Liver (tissue), 9 donors: ENCODE data around the gene UBASH3A. TPM values are rescaled to one million over a fixed set of nuclear protein-coding genes. Genes with fewer than 3 reads are reported as not detected.

Source experiments
- DNase-seq: peaks from one replicate; pipeline ENCODE4 v3.0.0-alpha.2; 2017; ENCODE audit warnings: low spot score
- H3K27ac ChIP-seq, 2 donors: one replicate each; pipeline ENCODE4 v1.7.0; 2013; ENCODE audit warnings: inconsistent platforms in 2 of 2, low read length in 2 of 2, control low read depth in 1 of 2, low read depth in 1 of 2, mild to moderate bottlenecking in 1 of 2
- H3K27me3 ChIP-seq, 4 donors: one replicate each; pipeline versions ENCODE4 v1.6.1 to v1.7.0; 2013; ENCODE audit warnings: low read length in 3 of 4, inconsistent platforms in 1 of 4, mild to moderate bottlenecking in 1 of 4, moderate library complexity in 1 of 4; ENCODE audit not compliant: control insufficient read depth in 4 of 4, insufficient read depth in 4 of 4
- H3K36me3 ChIP-seq, 4 donors: one replicate each; pipeline versions ENCODE4 v1.6.1 to v1.7.0; 2013; ENCODE audit warnings: low read length in 3 of 4, mild to moderate bottlenecking in 3 of 4, low read depth in 1 of 4, moderate library complexity in 1 of 4; ENCODE audit not compliant: control insufficient read depth in 4 of 4, insufficient read depth in 3 of 4
- H3K4me1 ChIP-seq, 4 donors: one replicate each; pipeline versions ENCODE4 v1.6.1 to v1.7.0; 2013; ENCODE audit warnings: low read length in 3 of 4, mild to moderate bottlenecking in 3 of 4, moderate library complexity in 1 of 4; ENCODE audit not compliant: control insufficient read depth in 4 of 4, insufficient read depth in 4 of 4
- H3K4me3 ChIP-seq, 3 donors: one replicate each; pipeline versions ENCODE4 v1.6.1 to v1.7.0; 2013; ENCODE audit warnings: low read length in 3 of 3, control low read depth in 1 of 3, low read depth in 1 of 3, mild to moderate bottlenecking in 1 of 3
- H3K9ac ChIP-seq, 2 donors: one replicate each; pipeline ENCODE4 v1.7.0; 2013; ENCODE audit warnings: low read length in 2 of 2, mild to moderate bottlenecking in 2 of 2, moderate library complexity in 2 of 2, control low read depth in 1 of 2, low read depth in 1 of 2
- H3K9me3 ChIP-seq, 4 donors: one replicate each; pipeline versions ENCODE4 v1.6.1 to v1.7.0; 2013; ENCODE audit warnings: low read length in 3 of 4; ENCODE audit not compliant: control insufficient read depth in 4 of 4
- ATF3 ChIP-seq: IDR thresholded peaks from 2 replicates; pipeline ENCODE4 v1.6.1; 2016; ENCODE audit warnings: antibody characterized with exemption
- EGR1 ChIP-seq, 2 donors: IDR thresholded peaks; 2 replicates each; pipeline ENCODE4 v1.6.1; 2016 to 2018; ENCODE audit warnings: antibody characterized with exemption in 2 of 2, low read depth in 2 of 2
- FOXA1 ChIP-seq: IDR thresholded peaks from 2 replicates; pipeline ENCODE4 v1.6.1; 2016; ENCODE audit warnings: antibody characterized with exemption
- FOXA2 ChIP-seq: IDR thresholded peaks from 2 replicates; pipeline ENCODE4 v1.6.1; 2016; ENCODE audit warnings: antibody characterized with exemption
- GABPA ChIP-seq, 2 donors: IDR thresholded peaks in 1 of 2; conservative IDR thresholded peaks in 1 of 2; 2 replicates each; pipeline ENCODE4 v1.6.1; 2016; ENCODE audit warnings: antibody characterized with exemption in 2 of 2, mild to moderate bottlenecking in 1 of 2, moderate library complexity in 1 of 2
- HNF4A ChIP-seq, 2 donors: conservative IDR thresholded peaks; 2 replicates each; pipeline ENCODE4 v1.6.1; 2016; ENCODE audit warnings: antibody characterized with exemption in 2 of 2, mild to moderate bottlenecking in 2 of 2
- HNF4G ChIP-seq: IDR thresholded peaks from 2 replicates; pipeline ENCODE4 v1.6.1; 2016; ENCODE audit warnings: antibody characterized with exemption
- JUND ChIP-seq, 2 donors: IDR thresholded peaks; 2 replicates each; pipeline ENCODE4 v1.6.1; 2016; ENCODE audit warnings: antibody characterized with exemption in 2 of 2
- MAX ChIP-seq: IDR thresholded peaks from 2 replicates; pipeline ENCODE4 v1.6.1; 2016; ENCODE audit warnings: antibody characterized with exemption
- NR2F2 ChIP-seq: IDR thresholded peaks from 2 replicates; pipeline ENCODE4 v1.6.1; 2016; ENCODE audit warnings: antibody characterized with exemption
- RAD21 ChIP-seq, 2 donors: IDR thresholded peaks; 2 replicates each; pipeline ENCODE4 v1.6.1; 2016; ENCODE audit warnings: antibody characterized with exemption in 2 of 2, mild to moderate bottlenecking in 2 of 2
- REST ChIP-seq: IDR thresholded peaks from 2 replicates; pipeline ENCODE4 v1.6.1; 2016; ENCODE audit warnings: antibody characterized with exemption, mild to moderate bottlenecking
- RXRA ChIP-seq, 2 donors: IDR thresholded peaks; 2 replicates each; pipeline ENCODE4 v1.6.1; 2017 to 2018; ENCODE audit warnings: antibody characterized with exemption in 2 of 2, mild to moderate bottlenecking in 1 of 2
- SP1 ChIP-seq: IDR thresholded peaks from 2 replicates; pipeline ENCODE4 v1.6.1; 2018; ENCODE audit warnings: antibody characterized with exemption, mild to moderate bottlenecking
- TAF1 ChIP-seq: conservative IDR thresholded peaks from 2 replicates; pipeline ENCODE4 v1.6.1; 2016; ENCODE audit warnings: antibody characterized with exemption, mild to moderate bottlenecking
- YY1 ChIP-seq: IDR thresholded peaks from 2 replicates; pipeline ENCODE4 v1.6.1; 2016; ENCODE audit warnings: antibody characterized with exemption, mild to moderate bottlenecking
- ZBTB33 ChIP-seq: IDR thresholded peaks from 2 replicates; pipeline ENCODE4 v1.6.1; 2016; ENCODE audit warnings: antibody characterized with exemption
- WGBS: extraction: QIAGEN DNeasy Blood & Tissue Kit; methylation state at CpG from one replicate; pipeline ENCODE4 v1.1.7; 2013; 5-methylcytosine and 5-hydroxymethylcytosine counted together
- polyA plus RNA-seq, 2 donors: library from polyadenylated mRNA; stranded (reverse) in 1 of 2; unstranded in 1 of 2; fragments of 200-250 nt in 1 of 2; fragments of >200 nt in 1 of 2; fragmentation: Nextera tagmentation in 1 of 2; extraction: Ambion mirVana in 1 of 2; gene quantifications; one replicate each; pipeline versions ENCODE4 v1.2.1 to v1.2.3, GENCODE V29; 2013 to 2015
- total RNA-seq, 2 donors: library from RNA; depleted of rRNA; stranded (reverse); fragments of >200 nt; gene quantifications; one replicate each; pipeline ENCODE4 v1.2.3, GENCODE V29; 2014
- TF ChIP-seq, protein P1 (sequence below): fragments of 150-350 bp; IDR thresholded peaks from 2 replicates; pipeline ENCODE4 v1.5.1; 2017; ENCODE audit warnings: improper control_type of control experiment, low read depth, low read length; ENCODE audit not compliant: missing input control
- donor health status: healthy.
- donor health status: healthy.
- donor health status: healthy.
- donor health status: healthy.
- donor health status: healthy.

Gene UBASH3A
- total and polyA plus RNA-seq, 4 donors: 0.10 to 0.75 (median 0.45) TPM

GRCh38 chr21:42444745-42445059, 41.0 kb downstream of the UBASH3A start:
- no peak overlapping the region for H3K4me3 ChIP-seq
- no peaks in the 10 kb centered on the region for H3K4me1 ChIP-seq
- H3K36me3 ChIP-seq: no peaks in the 10 kb centered on the region
- no peaks in the 10 kb centered on the region for H3K9me3 ChIP-seq
- no peak overlapping the region for H3K27ac ChIP-seq
- WGBS: 82% methylated on average over 10 of the region's 10 CpGs
- no peak for TF ChIP-seq SP1
- no peak for TF ChIP-seq HNF4A (conservative IDR thresholded peaks at IDR 0.05)
- no peak for TF ChIP-seq EGR1 (IDR thresholded peaks at IDR 0.05; ENCODE audit: low read depth in 2 of 2)
- TF ChIP-seq NR2F2: no peak
- no peak for TF ChIP-seq FOXA1
- TF ChIP-seq HNF4G: no peak
- TF ChIP-seq, protein P1, sequence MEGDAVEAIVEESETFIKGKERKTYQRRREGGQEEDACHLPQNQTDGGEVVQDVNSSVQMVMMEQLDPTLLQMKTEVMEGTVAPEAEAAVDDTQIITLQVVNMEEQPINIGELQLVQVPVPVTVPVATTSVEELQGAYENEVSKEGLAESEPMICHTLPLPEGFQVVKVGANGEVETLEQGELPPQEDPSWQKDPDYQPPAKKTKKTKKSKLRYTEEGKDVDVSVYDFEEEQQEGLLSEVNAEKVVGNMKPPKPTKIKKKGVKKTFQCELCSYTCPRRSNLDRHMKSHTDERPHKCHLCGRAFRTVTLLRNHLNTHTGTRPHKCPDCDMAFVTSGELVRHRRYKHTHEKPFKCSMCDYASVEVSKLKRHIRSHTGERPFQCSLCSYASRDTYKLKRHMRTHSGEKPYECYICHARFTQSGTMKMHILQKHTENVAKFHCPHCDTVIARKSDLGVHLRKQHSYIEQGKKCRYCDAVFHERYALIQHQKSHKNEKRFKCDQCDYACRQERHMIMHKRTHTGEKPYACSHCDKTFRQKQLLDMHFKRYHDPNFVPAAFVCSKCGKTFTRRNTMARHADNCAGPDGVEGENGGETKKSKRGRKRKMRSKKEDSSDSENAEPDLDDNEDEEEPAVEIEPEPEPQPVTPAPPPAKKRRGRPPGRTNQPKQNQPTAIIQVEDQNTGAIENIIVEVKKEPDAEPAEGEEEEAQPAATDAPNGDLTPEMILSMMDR: no peak
- no peak for TF ChIP-seq JUND (IDR thresholded peaks at IDR 0.05)
- TF ChIP-seq FOXA2: no peak
- no peak for TF ChIP-seq ATF3
- TF ChIP-seq REST: no peak
- TF ChIP-seq GABPA (IDR thresholded peaks at IDR 0.05 in 1 of 2, conservative IDR thresholded peaks at IDR 0.05 in 1 of 2): no peak
- TF ChIP-seq TAF1: no peak
- no peak for TF ChIP-seq YY1
- no peak for TF ChIP-seq MAX
- TF ChIP-seq RXRA (IDR thresholded peaks at IDR 0.05): no peak
- H3K27me3 ChIP-seq: no peaks in the 10 kb centered on the region
- DNase-seq: no peak
- no peak overlapping the region for H3K9ac ChIP-seq

DNA sequence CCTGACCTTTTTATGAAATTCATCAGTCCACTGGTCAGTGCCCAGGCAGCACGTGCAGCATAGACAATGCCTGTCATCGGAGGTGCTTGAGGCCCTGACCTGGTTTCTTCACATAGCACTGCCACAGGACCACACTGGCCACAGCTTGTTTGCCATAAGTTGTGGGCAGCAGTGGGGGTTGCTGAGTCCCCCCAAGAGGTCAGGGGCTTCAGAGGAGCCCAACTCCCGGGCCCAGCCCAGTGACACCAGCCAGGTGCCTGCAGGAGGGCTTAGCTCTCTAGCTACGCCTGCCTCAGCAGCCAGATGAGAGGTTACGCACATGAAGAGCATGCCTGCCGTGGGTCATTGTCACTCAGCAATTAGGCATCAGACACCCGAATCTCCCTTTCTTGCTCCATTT, 41.6 kb downstream of the UBASH3A start:
- no peak for DNase-seq
- H3K27ac ChIP-seq: no peak overlapping the region
- 85% methylated on average over 7 of the region's 7 CpGs for WGBS
- H3K4me3 ChIP-seq: no peak overlapping the region
- no peaks in the 10 kb centered on the region for H3K4me1 ChIP-seq
- no peak for TF ChIP-seq HNF4A (conservative IDR thresholded peaks at IDR 0.05)
- TF ChIP-seq YY1: no peak
- no peak for TF ChIP-seq RAD21 (IDR thresholded peaks at IDR 0.05)
- no peak for TF ChIP-seq REST
- no peak for TF ChIP-seq MAX
- no peak for TF ChIP-seq FOXA1
- TF ChIP-seq TAF1: no peak
- no peak for TF ChIP-seq FOXA2
- TF ChIP-seq ZBTB33: no peak
- H3K9ac ChIP-seq: no peak overlapping the region
- no peaks in the 10 kb centered on the region for H3K36me3 ChIP-seq
- H3K27me3 ChIP-seq: no peaks in the 10 kb centered on the region
- H3K9me3 ChIP-seq: no peaks in the 10 kb centered on the region
